Natural killer cell (primary cell): ENCODE measurements around the gene CA10. TPM values are rescaled to one million over a fixed set of nuclear protein-coding genes. Genes with fewer than 3 reads are reported as not detected.

Source experiments
- ATAC-seq, 3 donors: fragments of 150-1000 bp in 2 of 3; fragments of 200-7000 bp in 1 of 3; cut with Tn5 transposase; 1 replicate in 1 of 3; 2 replicates in 2 of 3; pipeline ENCODE4 v1.10.0; 2021; ENCODE audit warnings: mild to moderate bottlenecking in 2 of 3, moderate library complexity in 2 of 3
- DNase-seq, 2 donors: peaks; one replicate each; pipeline versions ENCODE4 v3.0.0 to v3.0.0-alpha.2; 2013 to 2021; ENCODE audit warnings: mixed read lengths in 1 of 2
- H3K27ac ChIP-seq: one replicate; pipeline ENCODE4 v1.5.1; 2013; ENCODE audit warnings: mild to moderate bottlenecking, low read length
- H3K27me3 ChIP-seq: one replicate; pipeline ENCODE4 v1.6.1; 2013; ENCODE audit warnings: low read length; ENCODE audit not compliant: control insufficient read depth, insufficient read depth
- H3K36me3 ChIP-seq: one replicate; pipeline ENCODE4 v1.6.1; 2013; ENCODE audit warnings: low read length; ENCODE audit not compliant: control insufficient read depth, insufficient read depth
- H3K4me1 ChIP-seq: one replicate; pipeline ENCODE4 v1.6.1; 2013; ENCODE audit warnings: low read length; ENCODE audit not compliant: control insufficient read depth, insufficient read depth
- H3K4me3 ChIP-seq: one replicate; pipeline ENCODE4 v1.5.1; 2013; ENCODE audit warnings: low read length
- H3K9me3 ChIP-seq: one replicate; pipeline ENCODE4 v1.6.1; 2013; ENCODE audit warnings: low read length; ENCODE audit not compliant: control insufficient read depth, insufficient read depth
- H3K27ac Mint-ChIP-seq, 2 donors: one replicate each; pipeline ENCODE4 v1.8.0; 2022; ENCODE audit warnings: mild to moderate bottlenecking in 2 of 2, mixed read lengths in 2 of 2, moderate library complexity in 1 of 2
- H3K27me3 Mint-ChIP-seq, 2 donors: one replicate each; pipeline ENCODE4 v1.8.0; 2022; ENCODE audit warnings: low read depth in 2 of 2, mixed read lengths in 2 of 2
- H3K36me3 Mint-ChIP-seq: one replicate; pipeline ENCODE4 v1.8.0; 2022; ENCODE audit warnings: mixed read lengths
- H3K4me1 Mint-ChIP-seq, 2 donors: one replicate each; pipeline ENCODE4 v1.8.0; 2022; ENCODE audit warnings: mixed read lengths in 2 of 2
- H3K4me3 Mint-ChIP-seq: one replicate; pipeline ENCODE4 v1.8.0; 2022; ENCODE audit warnings: mild to moderate bottlenecking, moderate library complexity, mixed read lengths
- H3K9me3 Mint-ChIP-seq, 2 donors: one replicate each; pipeline ENCODE4 v1.8.0; 2022; ENCODE audit warnings: mixed read lengths in 2 of 2
- CTCF ChIP-seq: fragments of 200-600 bp; IDR thresholded peaks from one replicate; pipeline ENCODE4 v1.8.0; 2022; ENCODE audit warnings: antibody characterized with exemption
- WGBS: methylation state at CpG from one replicate; pipeline ENCODE4 v1.1.7; 2013; ENCODE audit warnings: missing lambda C conversion rate; ENCODE audit not compliant: insufficient coverage; 5-methylcytosine and 5-hydroxymethylcytosine counted together
- intact Hi-C: fragments of 100-400 bp; cut with micrococcal nuclease; formaldehyde crosslinking; loops from one replicate; pipeline ENCODE4 v1.14.2; 2022
- total RNA-seq, 4 donors: library from RNA; stranded (reverse); fragments of 120-200 nt in 1 of 4; gene quantifications; one replicate each; pipeline versions ENCODE4 v1.2.3 to v1.2.4, GENCODE V29; 2013 to 2022

CA10 gene
- total RNA-seq, 3 donors from 2014 or later (not counting 1 experiment from before 2014, with no cell fraction given), result not detected

GRCh38 chr17:51995797-51996403, 162.6 kb downstream of the CA10 start:
- ATAC-seq, result no peak
- no peaks in the 10 kb centered on the region for H3K27me3 Mint-ChIP-seq

GRCh38 chr17:51992864-51993416, 165.6 kb downstream of the CA10 start:
- H3K27ac Mint-ChIP-seq, result no peak overlapping the region
- H3K36me3 Mint-ChIP-seq, result peaks cover 6% of the 10 kb centered on the region
- 92% methylated on average over 5 of the region's 8 CpGs for WGBS
- H3K27me3 ChIP-seq, result no peaks in the 10 kb centered on the region
- no peaks in the 10 kb centered on the region for H3K4me1 Mint-ChIP-seq
- H3K27me3 Mint-ChIP-seq, result no peaks in the 10 kb centered on the region
- H3K4me1 ChIP-seq, result no peaks in the 10 kb centered on the region
- no peak overlapping the region for H3K4me3 Mint-ChIP-seq
- TF ChIP-seq CTCF, result no peak
- H3K36me3 ChIP-seq, result no peaks in the 10 kb centered on the region
- peaks cover 5 to 6% of the 10 kb centered on the region in 2 donors for H3K9me3 Mint-ChIP-seq
- intact Hi-C loops, result no loop called here
- no peak for DNase-seq
- H3K9me3 ChIP-seq, result no peaks in the 10 kb centered on the region
- no peak overlapping the region for H3K4me3 ChIP-seq
- no peak overlapping the region for H3K27ac ChIP-seq
- ATAC-seq, result no peak

More at GRCh38 chr17:51995797-51996403, 162.6 kb downstream of the CA10 start:
- Histone ChIP-seq H3K27me3 (no peaks in the 10 kb centered on the region), H3K4me1 (no peaks in the 10 kb centered on the region), H3K9me3 (no peaks in the 10 kb centered on the region), H3K27ac (no peak overlapping the region), H3K36me3 (no peaks in the 10 kb centered on the region), H3K4me3 (no peak overlapping the region)
- intact Hi-C loops, result no loop called here
- no peak overlapping the region for H3K4me3 Mint-ChIP-seq
- H3K36me3 Mint-ChIP-seq, result peaks cover 6% of the 10 kb centered on the region
- H3K4me1 Mint-ChIP-seq, result no peaks in the 10 kb centered on the region
- peaks cover 4 to 7% of the 10 kb centered on the region in 2 donors for H3K9me3 Mint-ChIP-seq
- no peak overlapping the region for H3K27ac Mint-ChIP-seq
- no peak for DNase-seq
- no peak for TF ChIP-seq CTCF

- WGBS, result no CpG with 5 or more reads among the region's 1 CpG
These were observed 187.4 kb downstream of the CA10 start for GRCh38 chr17:51971121-51971520.

More at GRCh38 chr17:51971121-51971520, 187.4 kb downstream of the CA10 start:
- H3K4me1 Mint-ChIP-seq, result no peaks in the 10 kb centered on the region
- no peak for TF ChIP-seq CTCF
- no peak overlapping the region for H3K4me3 Mint-ChIP-seq
- H3K36me3 Mint-ChIP-seq, result no peaks in the 10 kb centered on the region
- intact Hi-C loops, result no loop called here
- no peaks in the 10 kb centered on the region for H3K9me3 ChIP-seq
- H3K27ac Mint-ChIP-seq, result no peak overlapping the region
- no peak for ATAC-seq
- H3K27ac ChIP-seq, result no peak overlapping the region
- H3K36me3 ChIP-seq, result no peaks in the 10 kb centered on the region
- H3K4me3 ChIP-seq, result no peak overlapping the region
- peaks cover 9 to 10% of the 10 kb centered on the region in 2 donors for H3K9me3 Mint-ChIP-seq
- no peaks in the 10 kb centered on the region for H3K27me3 Mint-ChIP-seq
- no peaks in the 10 kb centered on the region for H3K27me3 ChIP-seq
- DNase-seq, result no peak
- H3K4me1 ChIP-seq, result no peaks in the 10 kb centered on the region
